H9 (cell line): ENCODE data around the gene SEPTIN5. TPM values are rescaled to one million over a fixed set of nuclear protein-coding genes. Genes with fewer than 3 reads are reported as not detected.

Source experiments
- DNase-seq: peaks from one replicate; pipeline ENCODE4 v3.0.0-alpha.2; 2017
- H2AFZ ChIP-seq: one replicate; pipeline ENCODE4 v1.6.1; 2013; ENCODE audit warnings: mild to moderate bottlenecking, low read length, control low read depth, moderate library complexity
- H2AK5ac ChIP-seq: 2 replicates; pipeline ENCODE4 v1.6.1; 2013; ENCODE audit warnings: low read length, control low read depth, mixed read lengths; ENCODE audit not compliant: insufficient read length
- H2BK120ac ChIP-seq: one replicate; pipeline ENCODE4 v1.6.1; 2013; ENCODE audit warnings: low read depth, mild to moderate bottlenecking, low read length, control low read depth, inconsistent platforms; ENCODE audit not compliant: poor library complexity, severe bottlenecking
- H2BK12ac ChIP-seq: 2 replicates; pipeline ENCODE4 v1.6.1; 2013; ENCODE audit warnings: low read length, control low read depth, mixed read lengths, low read depth; ENCODE audit not compliant: insufficient read length
- H2BK15ac ChIP-seq: 2 replicates; pipeline ENCODE4 v1.6.1; 2013; ENCODE audit warnings: low read depth, low read length, control low read depth
- H2BK20ac ChIP-seq: one replicate; pipeline ENCODE4 v1.6.1; 2013; ENCODE audit warnings: low read depth, mild to moderate bottlenecking, low read length, control low read depth, inconsistent platforms; ENCODE audit not compliant: poor library complexity, severe bottlenecking
- H2BK5ac ChIP-seq: 2 replicates; pipeline ENCODE4 v1.6.1; 2013; ENCODE audit warnings: low read length, control low read depth, mixed read lengths; ENCODE audit not compliant: insufficient read length
- H3K14ac ChIP-seq: 2 replicates; pipeline ENCODE4 v1.6.1; 2013; ENCODE audit warnings: low read length, control low read depth; ENCODE audit not compliant: insufficient read depth
- H3K18ac ChIP-seq: 2 replicates; pipeline ENCODE4 v1.6.1; 2013; ENCODE audit warnings: low read depth, mild to moderate bottlenecking, mixed read lengths, low read length, control low read depth; ENCODE audit not compliant: insufficient read length
- H3K23ac ChIP-seq: 2 replicates; pipeline ENCODE4 v1.6.1; 2013; ENCODE audit warnings: low read length, control low read depth, mixed read lengths, low read depth; ENCODE audit not compliant: insufficient read length
- H3K23me2 ChIP-seq: 2 replicates; pipeline ENCODE4 v1.6.1; 2013; ENCODE audit warnings: low read depth, mild to moderate bottlenecking, mixed read lengths, low read length, control low read depth; ENCODE audit not compliant: insufficient read length, poor library complexity, severe bottlenecking
- H3K27ac ChIP-seq: 2 replicates; pipeline ENCODE4 v1.5.1; 2013; ENCODE audit warnings: low read length, control low read depth, mixed read lengths, low read depth; ENCODE audit not compliant: insufficient read length
- H3K27me3 ChIP-seq: 2 replicates; pipeline ENCODE4 v1.6.1; 2013; ENCODE audit warnings: low read length, control low read depth, inconsistent platforms; ENCODE audit not compliant: insufficient read depth
- H3K4ac ChIP-seq: 2 replicates; pipeline ENCODE4 v1.6.1; 2013; ENCODE audit warnings: low read depth, mild to moderate bottlenecking, control low read depth, inconsistent platforms, low read length, moderate library complexity
- H3K4me1 ChIP-seq: 2 replicates; pipeline ENCODE4 v1.6.1; 2013; ENCODE audit warnings: low read length, control low read depth, inconsistent platforms; ENCODE audit not compliant: insufficient read depth
- H3K4me2 ChIP-seq: 2 replicates; pipeline ENCODE4 v1.6.1; 2013; ENCODE audit warnings: low read length, control low read depth, mixed read lengths; ENCODE audit not compliant: insufficient read length, insufficient read depth
- H3K56ac ChIP-seq: 2 replicates; pipeline ENCODE4 v1.6.1; 2013; ENCODE audit warnings: low read depth, mild to moderate bottlenecking, mixed read lengths, low read length, control low read depth; ENCODE audit not compliant: insufficient read length
- H3K79me1 ChIP-seq: 2 replicates; pipeline ENCODE4 v1.6.1; 2013; ENCODE audit warnings: low read depth, mild to moderate bottlenecking, moderate library complexity, low read length, control low read depth, inconsistent platforms; ENCODE audit not compliant: insufficient read depth, poor library complexity, severe bottlenecking
- H3K79me2 ChIP-seq: 2 replicates; pipeline ENCODE4 v1.6.1; 2013; ENCODE audit warnings: low read length, control low read depth, inconsistent platforms; ENCODE audit not compliant: insufficient read depth
- H3K9ac ChIP-seq: 2 replicates; pipeline ENCODE4 v1.6.1; 2013; ENCODE audit warnings: low read length, control low read depth, mixed read lengths; ENCODE audit not compliant: insufficient read length; ENCODE audit errors: extremely low read depth
- H3K9me3 ChIP-seq: one replicate; pipeline ENCODE4 v1.6.1; 2013; ENCODE audit warnings: low read depth, low read length, inconsistent platforms; ENCODE audit not compliant: control insufficient read depth
- H3T11ph ChIP-seq: one replicate; pipeline ENCODE4 v1.6.1; 2013; ENCODE audit warnings: mild to moderate bottlenecking, low read length, control low read depth, inconsistent platforms
- H4K20me1 ChIP-seq: one replicate; pipeline ENCODE4 v1.6.1; 2013; ENCODE audit not compliant: control insufficient read depth, insufficient read length, insufficient read depth
- H4K5ac ChIP-seq: 2 replicates; pipeline ENCODE4 v1.6.1; 2013; ENCODE audit warnings: low read depth, mild to moderate bottlenecking, mixed read lengths, low read length, control low read depth; ENCODE audit not compliant: insufficient read length
- H4K8ac ChIP-seq: replicated peaks from 2 replicates; pipeline ENCODE4 v1.6.1; 2013; ENCODE audit warnings: low read length, control low read depth, mixed read lengths, low read depth; ENCODE audit not compliant: insufficient read length
- H4K91ac ChIP-seq: 2 replicates; pipeline ENCODE4 v1.6.1; 2013; ENCODE audit warnings: low read depth, mild to moderate bottlenecking, moderate library complexity, mixed read lengths, low read length, control low read depth; ENCODE audit not compliant: insufficient read length
- H3K27ac Mint-ChIP-seq, 3 experiments: 2 replicates in 2 of 3; 3 replicates in 1 of 3; pipeline ENCODE4 v1.8.0; 2020 to 2021; ENCODE audit warnings: mixed read lengths in 3 of 3, mild to moderate bottlenecking in 1 of 3, moderate library complexity in 1 of 3
- H3K27me3 Mint-ChIP-seq: 2 replicates; pipeline ENCODE4 v1.8.0; 2021; ENCODE audit warnings: low read depth, mild to moderate bottlenecking, moderate library complexity, mixed read lengths
- H3K36me3 Mint-ChIP-seq, 3 experiments: 2 replicates in 2 of 3; 3 replicates in 1 of 3; pipeline ENCODE4 v1.8.0; 2020 to 2021; ENCODE audit warnings: low read depth in 3 of 3, mixed read lengths in 3 of 3; ENCODE audit not compliant: insufficient read depth in 1 of 3
- H3K4me1 Mint-ChIP-seq, 2 experiments: 2 replicates each; pipeline ENCODE4 v1.8.0; 2020; ENCODE audit warnings: mixed read lengths in 2 of 2
- H3K4me3 Mint-ChIP-seq, 2 experiments: 2 replicates in 1 of 2; 3 replicates in 1 of 2; pipeline ENCODE4 v1.8.0; 2020 to 2021; ENCODE audit warnings: mild to moderate bottlenecking in 2 of 2, mixed read lengths in 2 of 2, moderate library complexity in 1 of 2
- H3K9me3 Mint-ChIP-seq, 2 experiments: 2 replicates in 1 of 2; 3 replicates in 1 of 2; pipeline ENCODE4 v1.8.0; 2020; ENCODE audit warnings: mild to moderate bottlenecking in 2 of 2, mixed read lengths in 2 of 2, moderate library complexity in 1 of 2
- WGBS: extraction: QIAGEN DNeasy Blood & Tissue Kit; methylation state at CpG from one replicate; pipeline ENCODE4 v1.1.7; 2013; ENCODE audit warnings: missing lambda C conversion rate, low lambda C conversion rate, mixed read lengths; ENCODE audit not compliant: insufficient read length; ENCODE audit errors: extremely low coverage; 5-methylcytosine and 5-hydroxymethylcytosine counted together
- total RNA-seq: library from RNA; stranded (reverse); gene quantifications from 2 replicates; pipeline ENCODE4 v1.2.1, GENCODE V29; 2021
- TF ChIP-seq, protein P1 (sequence below): fragments of 200-600 bp; sonication (generic); conservative IDR thresholded peaks from 3 replicates; pipeline ENCODE4 v1.8.0; 2021; ENCODE audit warnings: antibody characterized with exemption, mild to moderate bottlenecking

The SEPTIN5 gene
- total RNA-seq, 1 experiment from 2014 or later: 17.8 TPM

DNA sequence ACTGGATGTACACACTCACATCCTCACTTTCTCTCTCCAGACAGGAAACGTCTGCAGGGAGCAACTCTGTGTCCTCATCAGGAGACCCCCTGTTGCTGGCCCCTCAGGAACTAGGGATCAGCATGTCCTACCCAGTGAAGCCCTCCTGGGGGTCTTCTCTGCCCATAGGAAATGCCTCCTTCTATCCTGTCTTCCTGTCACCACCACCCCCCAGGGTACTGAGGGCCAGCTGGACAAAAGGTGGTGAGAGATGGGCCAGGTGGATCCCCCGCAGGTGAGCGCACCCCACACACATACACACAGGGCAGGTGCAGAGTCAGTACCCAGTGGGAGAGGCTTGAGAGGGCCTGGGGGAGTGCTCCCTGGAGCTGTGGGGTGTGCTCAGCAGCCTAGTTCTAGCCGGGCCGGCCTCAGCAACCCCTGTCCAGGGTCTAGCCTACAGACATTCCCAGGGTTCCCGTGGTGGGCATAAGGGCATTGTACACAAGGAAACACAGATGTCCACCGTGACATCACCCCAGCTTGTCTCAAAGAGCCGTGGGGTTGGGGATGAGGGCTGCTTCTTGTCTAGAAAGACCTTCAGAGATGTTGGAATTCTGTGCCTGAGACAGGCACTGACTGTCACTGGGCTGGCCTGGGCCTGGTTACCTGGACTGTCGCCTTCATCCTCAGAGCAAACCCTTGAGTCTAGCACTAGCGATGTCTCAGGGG, 18.3 kb downstream of the SEPTIN5 start:
- H3K79me2 ChIP-seq: no peaks in the 10 kb centered on the region
- TF ChIP-seq, protein P1, sequence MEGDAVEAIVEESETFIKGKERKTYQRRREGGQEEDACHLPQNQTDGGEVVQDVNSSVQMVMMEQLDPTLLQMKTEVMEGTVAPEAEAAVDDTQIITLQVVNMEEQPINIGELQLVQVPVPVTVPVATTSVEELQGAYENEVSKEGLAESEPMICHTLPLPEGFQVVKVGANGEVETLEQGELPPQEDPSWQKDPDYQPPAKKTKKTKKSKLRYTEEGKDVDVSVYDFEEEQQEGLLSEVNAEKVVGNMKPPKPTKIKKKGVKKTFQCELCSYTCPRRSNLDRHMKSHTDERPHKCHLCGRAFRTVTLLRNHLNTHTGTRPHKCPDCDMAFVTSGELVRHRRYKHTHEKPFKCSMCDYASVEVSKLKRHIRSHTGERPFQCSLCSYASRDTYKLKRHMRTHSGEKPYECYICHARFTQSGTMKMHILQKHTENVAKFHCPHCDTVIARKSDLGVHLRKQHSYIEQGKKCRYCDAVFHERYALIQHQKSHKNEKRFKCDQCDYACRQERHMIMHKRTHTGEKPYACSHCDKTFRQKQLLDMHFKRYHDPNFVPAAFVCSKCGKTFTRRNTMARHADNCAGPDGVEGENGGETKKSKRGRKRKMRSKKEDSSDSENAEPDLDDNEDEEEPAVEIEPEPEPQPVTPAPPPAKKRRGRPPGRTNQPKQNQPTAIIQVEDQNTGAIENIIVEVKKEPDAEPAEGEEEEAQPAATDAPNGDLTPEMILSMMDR: no peak
- peaks cover under 1 to 3% of the 10 kb centered on the region in 2 experiments; a peak in 2 of 5 replicates for H3K9me3 Mint-ChIP-seq
- no peak overlapping the region for H2BK5ac ChIP-seq
- H3T11ph ChIP-seq: no peak overlapping the region
- no peak overlapping the region for H3K14ac ChIP-seq
- H3K4me1 Mint-ChIP-seq: peaks cover 6 to 12% of the 10 kb centered on the region in 2 experiments
- H3K27me3 Mint-ChIP-seq: peaks cover 42% of the 10 kb centered on the region
- no peak overlapping the region for H3K27ac ChIP-seq
- no peaks in the 10 kb centered on the region for H3K9me3 ChIP-seq
- H3K56ac ChIP-seq: no peak overlapping the region
- no peak overlapping the region for H3K4ac ChIP-seq
- H3K4me3 Mint-ChIP-seq: no peak overlapping the region
- no peak overlapping the region for H2BK20ac ChIP-seq
- peaks cover 6% of the 10 kb centered on the region; the same call in 1 of the 2 replicates for H3K27me3 ChIP-seq
- H3K18ac ChIP-seq: no peak overlapping the region
- no peaks in the 10 kb centered on the region for H3K79me1 ChIP-seq
- H2BK15ac ChIP-seq: no peak overlapping the region
- H2BK12ac ChIP-seq: no peak overlapping the region
- H3K23ac ChIP-seq: no peak overlapping the region
- H3K4me1 ChIP-seq: no peaks in the 10 kb centered on the region
- no peak overlapping the region for H3K9ac ChIP-seq
- H4K91ac ChIP-seq: no peak overlapping the region
- H4K5ac ChIP-seq: no peak overlapping the region
- no peak overlapping the region for H2AK5ac ChIP-seq
- no peaks in the 10 kb centered on the region for H3K36me3 Mint-ChIP-seq
- no peak overlapping the region; a peak in 1 of 7 replicates for H3K27ac Mint-ChIP-seq
- no peak overlapping the region for H2BK120ac ChIP-seq
- DNase-seq: no peak
- no peak overlapping the region for H4K8ac ChIP-seq
- H4K20me1 ChIP-seq: peaks cover 4% of the 10 kb centered on the region
- H2AFZ ChIP-seq: no peak overlapping the region
- peaks cover 2% of the 10 kb centered on the region for H3K23me2 ChIP-seq
- no peak overlapping the region for H3K4me2 ChIP-seq
- WGBS: no CpG with 5 or more reads among the region's 10 CpGs
